NCI-H345 (cell line): Measurements from ENCODE around the gene ARHGAP15.

Source experiments
- DNase-seq: peaks from one replicate; lab custom pipeline; 2025; lab: John Stamatoyannopoulos, UW

Gene ARHGAP15

GRCh38 chr2:143225931-143226330, 96.7 kb downstream of the ARHGAP15 start:
- no peak for DNase-seq

DNA sequence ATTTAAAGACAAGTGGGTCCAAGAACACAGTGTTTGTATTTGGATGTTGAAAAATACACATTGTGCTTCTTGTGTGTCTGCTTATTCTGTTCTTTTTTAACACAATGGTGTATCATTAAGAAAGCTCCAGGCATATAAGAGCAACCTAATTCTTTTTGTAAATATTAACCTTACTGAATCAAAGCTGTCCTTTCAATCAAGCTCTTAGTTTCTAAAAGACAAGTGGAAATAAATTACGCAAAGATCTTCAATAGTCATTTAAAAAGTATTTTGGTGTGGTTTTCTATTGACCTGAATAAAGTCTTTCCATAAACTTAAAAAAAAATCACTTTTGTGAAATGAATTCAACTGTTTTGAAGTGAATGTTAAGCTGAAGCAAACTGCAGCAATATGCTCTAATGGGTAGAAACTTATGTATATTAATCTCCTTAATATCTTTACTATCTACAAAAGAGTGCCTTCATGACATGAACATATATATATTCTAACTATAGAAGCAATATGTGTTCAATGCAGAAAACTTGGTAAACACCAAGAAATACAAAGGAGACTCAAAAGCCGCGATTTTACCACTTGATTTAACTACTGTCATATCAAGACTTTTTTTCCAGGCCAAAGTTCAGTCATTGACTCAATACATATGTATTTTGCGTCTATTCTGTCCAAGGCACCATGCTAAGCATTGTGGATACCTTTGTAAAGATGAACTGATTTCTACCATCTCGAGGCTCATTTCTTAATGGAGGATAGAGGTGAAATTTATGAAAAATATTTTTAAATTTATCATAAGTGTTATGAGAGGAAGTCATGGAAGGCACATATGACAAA, 97.7 kb downstream of the ARHGAP15 start:
- no peak for DNase-seq

- no peak for DNase-seq
These were observed 100.2 kb downstream of the ARHGAP15 start for GRCh38 chr2:143229411-143229810.

DNA sequence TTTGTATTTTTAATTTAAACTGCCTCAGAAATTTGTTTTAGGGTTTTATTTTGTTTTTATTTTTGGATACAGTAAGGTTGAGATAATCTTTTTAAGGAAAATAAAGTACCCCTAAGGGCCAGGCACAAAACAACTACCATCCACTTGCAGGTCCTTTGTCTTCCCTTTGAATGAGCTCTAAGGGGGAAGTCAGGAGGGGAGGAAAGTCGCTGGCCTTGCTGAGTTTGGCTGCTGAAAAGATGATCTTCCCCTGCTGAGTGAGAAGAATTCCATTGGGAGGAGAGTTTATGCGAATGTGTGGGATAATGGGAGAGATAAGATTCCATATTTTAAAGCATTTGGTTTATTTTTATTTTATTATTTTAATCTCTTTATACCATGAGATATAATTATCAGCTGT, 100.7 kb downstream of the ARHGAP15 start:
- no peak for DNase-seq

DNA sequence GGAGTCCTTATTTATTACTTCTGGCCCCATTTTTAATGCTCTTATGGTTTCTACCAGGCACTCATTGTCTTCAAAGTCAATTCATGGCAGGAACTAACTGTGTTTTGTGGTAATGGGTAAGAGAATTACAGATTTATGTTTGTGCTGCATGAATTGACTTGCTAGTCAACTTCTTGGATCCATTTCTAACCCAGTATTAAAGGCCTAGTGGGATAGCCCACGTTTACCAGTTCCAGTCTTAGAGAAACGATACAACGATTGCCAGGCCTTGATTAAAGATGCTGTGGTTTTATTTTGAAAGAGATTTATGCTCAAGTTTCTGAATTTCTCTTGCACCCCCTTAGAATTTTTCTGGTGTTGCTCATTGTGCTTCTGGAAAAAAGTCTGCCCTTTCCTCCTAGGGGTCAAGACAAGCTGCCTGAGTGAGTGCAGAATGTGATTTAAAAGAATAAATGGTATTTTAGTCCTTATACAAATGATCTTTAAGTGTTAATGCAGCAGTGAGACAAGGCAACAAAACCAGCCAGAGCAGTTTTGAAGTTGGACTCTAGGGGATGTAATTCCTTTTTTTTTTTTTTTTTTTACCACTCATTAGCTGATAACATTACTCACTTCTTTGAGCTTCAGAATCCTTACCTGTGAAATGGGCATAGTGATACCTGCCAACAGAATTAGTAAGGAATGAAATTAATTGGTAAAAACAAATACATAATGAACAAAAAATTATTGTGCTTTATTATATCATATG, 101.5 kb downstream of the ARHGAP15 start:
- DNase-seq: no peak

DNA sequence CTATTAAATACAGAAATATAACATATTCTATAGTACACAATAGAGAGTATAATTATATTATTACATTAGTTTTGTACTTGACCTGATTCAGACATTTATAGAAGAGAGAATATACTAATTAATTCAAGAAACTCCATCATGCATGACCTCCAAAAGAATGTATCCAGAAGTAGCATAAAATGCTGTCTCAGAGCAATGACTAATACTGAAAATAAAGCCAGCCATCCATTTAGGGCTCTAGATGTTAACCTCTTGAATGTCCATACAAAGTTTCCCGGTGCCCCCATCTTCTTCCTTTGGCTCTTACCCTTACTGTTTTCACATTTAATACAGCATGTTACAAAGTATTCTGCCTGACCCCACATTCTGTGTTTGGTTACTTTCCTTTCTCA, 102.0 kb downstream of the ARHGAP15 start:
- DNase-seq: no peak

DNA sequence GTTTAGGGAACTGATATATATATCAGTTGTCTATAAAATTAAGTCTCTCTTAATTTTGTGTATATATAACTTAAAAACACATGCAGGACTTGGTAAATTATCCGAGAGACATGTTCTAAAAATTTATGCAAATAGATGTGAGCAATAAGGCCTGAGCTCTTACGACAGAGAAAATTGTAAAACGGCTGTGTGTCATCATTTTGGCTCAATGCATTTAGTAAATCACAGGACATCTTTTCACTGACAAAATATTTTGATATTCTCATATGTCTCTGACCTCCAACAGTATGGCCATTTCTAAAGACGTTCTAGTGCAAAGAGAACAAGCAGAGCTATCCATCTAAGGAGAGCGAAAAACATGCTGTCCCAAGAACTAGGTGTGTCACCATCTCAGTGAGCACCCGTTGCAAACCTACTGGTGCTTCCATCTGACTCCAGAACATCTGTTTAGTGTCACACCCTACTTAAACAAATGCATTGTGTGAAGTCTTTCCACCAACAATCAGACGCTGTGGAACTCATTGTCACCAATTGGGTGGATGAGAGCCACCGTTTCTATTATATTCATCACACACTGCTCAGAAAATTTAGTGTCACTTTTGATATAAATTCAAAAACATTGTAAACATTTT, 108.0 kb downstream of the ARHGAP15 start:
- DNase-seq: no peak

DNA sequence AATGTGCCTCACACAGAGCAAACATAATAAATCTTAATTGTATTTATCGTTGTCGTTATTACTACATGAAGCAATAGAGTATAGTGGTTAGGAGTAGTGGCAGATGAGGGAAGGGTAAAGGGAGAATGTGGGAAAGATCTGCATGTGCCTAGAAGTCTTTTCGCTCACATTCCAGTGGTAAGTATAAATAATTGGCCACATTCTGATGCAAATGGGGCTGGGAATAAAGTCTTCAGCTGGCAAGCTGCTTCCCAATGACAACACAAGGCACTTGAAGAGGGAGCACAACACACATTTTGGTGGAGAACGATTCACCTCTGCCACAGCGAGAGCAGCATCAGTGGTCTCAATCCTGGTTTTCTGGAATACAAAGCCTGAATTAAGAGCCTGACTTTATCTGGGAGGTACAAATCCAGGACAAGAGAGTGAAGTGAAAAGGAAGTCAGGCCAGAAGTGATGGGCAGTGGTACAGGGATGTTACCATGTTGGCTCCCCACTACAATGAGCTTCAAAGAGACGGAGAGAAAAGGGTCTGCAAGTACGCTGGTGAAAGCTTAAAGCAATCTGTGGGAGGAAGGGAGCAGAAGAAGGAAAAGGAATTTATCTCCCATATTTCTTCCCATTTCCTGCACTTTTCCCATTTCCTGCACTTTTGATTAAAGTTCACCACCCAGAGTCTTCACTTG, 112.3 kb downstream of the ARHGAP15 start:
- no peak for DNase-seq

DNA sequence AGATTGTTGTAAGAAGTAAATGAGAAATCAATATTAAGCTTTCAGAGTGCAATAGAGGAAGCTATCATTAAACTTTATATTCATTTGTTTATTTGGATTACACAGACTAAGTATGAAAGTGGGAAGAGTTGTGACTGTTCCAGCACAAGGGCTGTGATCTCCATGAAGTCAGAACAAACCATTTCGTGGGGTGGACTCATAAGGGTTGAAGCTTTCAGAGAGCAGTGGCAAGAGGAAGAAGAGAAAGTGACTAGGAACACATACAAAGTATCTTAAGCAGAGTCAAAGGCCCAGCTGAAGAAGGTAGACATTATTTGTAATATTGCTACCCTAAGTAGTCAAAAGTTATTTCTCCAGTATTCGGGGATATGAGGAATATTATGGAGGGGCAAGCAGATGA, 117.0 kb downstream of the ARHGAP15 start:
- DNase-seq: no peak

DNA sequence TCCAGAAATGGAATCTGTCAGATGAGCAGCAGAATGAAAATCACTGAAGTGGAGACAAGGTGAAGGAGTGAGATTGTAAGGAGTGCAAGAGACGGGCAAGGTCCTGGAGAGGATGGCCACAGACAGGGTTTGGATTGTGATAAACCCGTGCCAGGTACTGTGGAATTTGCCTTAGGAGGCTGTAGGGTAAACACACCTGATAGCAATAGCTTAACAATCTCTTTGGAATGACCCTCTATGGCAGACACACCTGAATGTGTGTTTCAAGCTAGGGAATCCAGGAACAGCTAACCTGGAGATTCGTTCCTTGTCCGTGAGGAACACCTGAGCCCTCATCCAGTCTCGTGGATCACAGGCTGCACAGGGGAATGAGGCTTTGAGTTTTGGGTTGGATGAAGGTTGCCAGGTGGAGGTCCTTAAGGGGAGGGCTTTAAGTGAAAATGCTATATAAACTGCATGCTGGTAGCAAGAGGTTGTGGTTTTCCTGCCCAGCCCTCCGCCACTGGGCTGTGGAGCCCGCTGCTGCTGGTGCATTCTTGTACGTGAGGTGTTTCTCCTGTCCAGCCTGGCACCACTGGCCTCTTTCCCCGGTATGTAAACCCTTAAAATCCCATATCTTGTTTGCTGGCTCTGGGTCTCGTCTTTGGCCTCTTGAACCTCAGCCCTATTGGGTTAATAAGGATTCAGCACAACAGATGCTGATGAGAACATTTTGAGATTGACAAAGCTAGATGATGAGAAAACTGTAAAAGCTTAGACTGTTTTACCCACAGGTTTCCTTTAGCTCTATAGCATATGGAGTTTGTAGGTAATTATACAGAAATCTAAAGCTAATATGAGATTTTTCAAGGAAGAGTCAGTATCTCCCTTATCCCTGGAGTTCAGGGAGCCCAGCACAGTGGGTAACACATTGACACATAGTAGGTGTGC, 117.9 kb downstream of the ARHGAP15 start:
- DNase-seq: no peak

GRCh38 chr2:143248631-143249030, 119.4 kb downstream of the ARHGAP15 start:
- DNase-seq: no peak

DNA sequence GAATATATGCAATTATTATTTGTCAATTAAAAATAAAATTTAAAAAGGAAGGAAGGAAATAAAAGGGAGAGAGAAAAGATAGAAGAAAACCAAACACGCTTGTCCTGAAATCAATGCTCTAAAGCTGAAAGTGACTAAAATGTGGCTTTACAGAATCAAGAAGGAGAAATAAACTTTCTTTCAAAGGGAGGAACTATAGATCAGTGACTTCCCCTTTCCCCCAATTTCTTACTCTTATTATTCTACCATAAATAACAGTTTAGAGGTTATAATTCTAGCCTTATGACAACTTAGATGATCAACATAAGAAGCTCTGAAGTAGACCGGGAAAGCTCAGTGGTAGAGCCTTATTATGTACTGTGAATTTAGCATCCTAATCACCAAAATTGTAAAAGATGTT, 122.5 kb downstream of the ARHGAP15 start:
- no peak for DNase-seq

DNA sequence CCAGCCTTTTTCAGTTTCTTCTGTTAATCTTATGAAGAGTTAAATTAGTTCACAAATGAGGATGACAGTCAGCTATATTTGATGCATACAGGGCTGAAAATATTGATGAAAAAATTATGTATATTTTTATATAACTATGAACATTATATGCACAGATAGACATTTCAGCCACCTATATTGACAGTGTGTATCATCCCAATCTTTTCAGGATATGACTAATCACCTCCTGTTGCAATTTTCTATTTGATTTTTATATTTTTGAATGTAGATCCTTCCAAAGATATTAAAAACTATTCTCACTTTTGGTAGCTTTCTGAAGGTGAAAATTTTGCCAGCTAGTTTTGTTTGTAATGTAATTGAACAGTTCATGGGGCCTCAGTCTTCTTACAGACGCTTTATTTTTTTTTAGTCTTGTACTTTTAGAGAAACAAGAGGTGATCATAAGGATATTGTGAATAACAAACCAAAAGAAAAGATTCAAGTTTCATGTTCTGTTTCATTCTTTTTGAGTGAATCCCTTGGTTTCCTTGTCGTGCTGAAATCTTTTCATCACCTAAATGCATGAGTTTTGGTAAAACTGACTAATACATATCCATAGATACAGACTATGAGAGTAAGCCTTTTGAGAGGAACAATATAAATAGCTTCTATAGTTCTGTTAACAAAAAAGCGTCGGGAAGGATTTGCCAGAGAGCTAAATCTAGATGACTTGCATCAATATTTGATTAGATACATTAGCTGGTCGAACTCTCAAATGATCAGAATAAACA, 123.1 kb downstream of the ARHGAP15 start:
- no peak for DNase-seq

- no peak for DNase-seq
These were observed 124.9 kb downstream of the ARHGAP15 start for GRCh38 chr2:143254110-143254509.

- no peak for DNase-seq
These were observed 125.9 kb downstream of the ARHGAP15 start for GRCh38 chr2:143255086-143255485.

GRCh38 chr2:143255899-143256298, 126.7 kb downstream of the ARHGAP15 start:
- no peak for DNase-seq

DNA sequence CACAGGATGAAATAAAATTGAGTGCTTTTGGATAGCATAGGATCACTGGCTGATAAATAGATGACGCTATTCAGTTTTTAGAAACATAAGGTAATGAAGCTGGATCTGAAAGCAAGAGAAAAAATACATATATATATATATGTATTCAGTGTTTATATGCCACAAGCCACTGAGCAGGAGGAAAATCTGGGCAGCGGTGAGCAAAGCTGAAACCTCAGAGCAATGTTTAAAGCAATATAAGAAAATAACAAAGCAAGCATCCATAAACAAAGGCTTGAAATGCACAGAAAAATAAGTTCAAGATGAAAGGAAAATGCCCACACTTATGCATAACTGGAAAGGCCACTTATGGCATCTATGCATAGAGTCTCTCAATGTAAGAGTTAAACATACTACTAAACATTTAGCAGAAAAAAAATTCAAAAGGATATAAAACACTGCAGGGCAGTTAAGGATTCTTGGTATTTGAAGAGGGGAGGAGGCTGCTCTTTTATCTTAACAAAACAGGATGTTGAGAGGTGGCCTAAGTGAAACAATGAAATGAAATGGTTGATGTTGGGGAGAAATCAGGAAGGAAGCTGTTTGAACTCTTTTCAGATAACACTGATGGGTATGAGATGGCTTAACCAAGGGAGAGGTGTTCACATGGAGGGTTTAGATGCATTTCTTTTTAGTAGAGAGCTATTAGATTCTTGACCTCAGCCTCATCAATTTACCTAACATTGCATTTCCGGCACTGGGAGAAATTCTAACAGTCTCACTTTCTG, 129.1 kb downstream of the ARHGAP15 start:
- no peak for DNase-seq

DNA sequence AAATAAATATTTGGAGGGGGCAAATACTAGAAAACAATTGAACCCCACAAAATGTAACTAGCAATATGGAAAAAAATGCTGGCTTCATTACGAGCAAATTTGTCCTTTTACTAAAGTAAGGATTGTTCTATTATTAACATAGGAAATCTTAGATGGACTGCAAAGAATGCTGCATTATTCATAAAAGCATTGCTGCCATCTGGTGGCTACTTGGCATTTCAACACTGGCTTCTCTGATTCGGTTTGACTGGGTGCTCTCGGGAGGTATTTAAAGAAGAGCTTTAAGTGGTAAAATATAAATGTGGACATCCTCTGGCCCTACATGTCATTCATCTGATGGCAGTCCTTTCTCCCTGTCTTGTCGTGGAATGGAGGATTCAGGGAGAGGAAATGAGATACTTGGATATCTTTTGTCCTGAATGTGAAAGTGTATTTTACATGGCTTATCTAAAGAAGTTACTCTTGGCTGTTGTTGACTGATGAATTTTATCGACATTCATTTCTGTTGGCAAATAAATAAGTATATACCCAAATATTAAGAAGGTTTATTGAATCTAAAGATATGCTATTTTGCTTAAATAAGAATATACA, 130.2 kb downstream of the ARHGAP15 start:
- DNase-seq: peak; percentile 75

DNA sequence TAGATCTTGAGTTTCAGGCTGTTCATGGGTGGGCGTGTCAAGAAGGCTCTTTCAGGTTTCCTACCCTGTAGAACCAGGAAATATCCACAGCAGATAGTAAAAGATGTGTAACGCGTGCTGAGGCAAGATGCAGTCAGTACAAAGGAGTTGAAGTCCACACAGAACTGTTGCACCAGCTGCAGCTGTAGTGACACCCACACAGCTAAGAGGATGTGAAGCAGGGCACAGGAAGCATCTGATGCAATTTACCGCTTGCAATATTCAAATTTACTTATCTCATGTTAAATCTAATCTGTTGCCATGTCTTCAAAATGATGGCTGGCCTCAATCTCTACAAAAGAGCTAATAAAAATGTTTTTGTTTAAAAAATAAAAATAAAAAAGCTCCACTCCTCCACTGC, 132.8 kb downstream of the ARHGAP15 start:
- no peak for DNase-seq
